22Rv1 (cell line): ENCODE measurements around the gene DEPDC5.

Experiments
- ZFX ChIP-seq: fragments of 450-650 bp; IDR thresholded peaks from 2 replicates; pipeline ENCODE4 v1.6.1; 2017; ENCODE audit warnings: antibody characterized with exemption, borderline replicate concordance
- TF ChIP-seq, protein P1 (sequence below): fragments of 450-650 bp; IDR thresholded peaks from 2 replicates; pipeline ENCODE4 v1.5.1; 2017; ENCODE audit warnings: mild to moderate bottlenecking

DNA sequence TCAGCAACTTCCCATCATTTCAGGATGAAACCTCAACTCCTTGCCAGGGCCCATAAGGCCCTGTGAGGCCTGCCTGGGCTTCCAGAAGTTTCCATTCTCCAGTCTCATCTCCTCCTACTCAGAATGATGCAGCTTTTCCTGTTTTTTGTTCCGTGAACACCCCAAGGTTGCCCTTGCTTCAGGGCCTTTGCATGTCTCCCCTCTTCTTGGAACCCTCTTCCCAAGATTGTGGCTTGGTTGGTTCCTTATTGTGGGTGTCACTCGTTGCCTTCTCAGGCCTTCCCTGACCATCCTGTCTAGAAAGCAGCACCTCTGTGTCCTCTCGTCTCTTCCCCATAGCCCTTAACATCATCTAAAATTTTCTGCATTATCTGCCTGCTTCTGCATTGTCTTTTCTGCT is 167.3 kb downstream of the DEPDC5 start:
- TF ChIP-seq, protein P1, sequence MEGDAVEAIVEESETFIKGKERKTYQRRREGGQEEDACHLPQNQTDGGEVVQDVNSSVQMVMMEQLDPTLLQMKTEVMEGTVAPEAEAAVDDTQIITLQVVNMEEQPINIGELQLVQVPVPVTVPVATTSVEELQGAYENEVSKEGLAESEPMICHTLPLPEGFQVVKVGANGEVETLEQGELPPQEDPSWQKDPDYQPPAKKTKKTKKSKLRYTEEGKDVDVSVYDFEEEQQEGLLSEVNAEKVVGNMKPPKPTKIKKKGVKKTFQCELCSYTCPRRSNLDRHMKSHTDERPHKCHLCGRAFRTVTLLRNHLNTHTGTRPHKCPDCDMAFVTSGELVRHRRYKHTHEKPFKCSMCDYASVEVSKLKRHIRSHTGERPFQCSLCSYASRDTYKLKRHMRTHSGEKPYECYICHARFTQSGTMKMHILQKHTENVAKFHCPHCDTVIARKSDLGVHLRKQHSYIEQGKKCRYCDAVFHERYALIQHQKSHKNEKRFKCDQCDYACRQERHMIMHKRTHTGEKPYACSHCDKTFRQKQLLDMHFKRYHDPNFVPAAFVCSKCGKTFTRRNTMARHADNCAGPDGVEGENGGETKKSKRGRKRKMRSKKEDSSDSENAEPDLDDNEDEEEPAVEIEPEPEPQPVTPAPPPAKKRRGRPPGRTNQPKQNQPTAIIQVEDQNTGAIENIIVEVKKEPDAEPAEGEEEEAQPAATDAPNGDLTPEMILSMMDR, result no peak
- no peak for TF ChIP-seq ZFX
